GM19468 (cell line): ENCODE data around the gene PGP.
"Not testable (repeated sequence)": the region's sequence is repeated elsewhere in the genome, so short reads cannot be mapped to it uniquely, and the experiment has no call there.

Source experiments
- ATAC-seq: cut with Tn5 transposase; IDR thresholded peaks from one replicate; pipeline ENCODE4 v1.9.1; 2021; ENCODE audit warnings: mild to moderate bottlenecking, moderate library complexity, moderate number of reproducible peaks; ENCODE audit not compliant: unreplicated experiment; ENCODE audit errors: extremely low read depth

PGP gene, protein sequence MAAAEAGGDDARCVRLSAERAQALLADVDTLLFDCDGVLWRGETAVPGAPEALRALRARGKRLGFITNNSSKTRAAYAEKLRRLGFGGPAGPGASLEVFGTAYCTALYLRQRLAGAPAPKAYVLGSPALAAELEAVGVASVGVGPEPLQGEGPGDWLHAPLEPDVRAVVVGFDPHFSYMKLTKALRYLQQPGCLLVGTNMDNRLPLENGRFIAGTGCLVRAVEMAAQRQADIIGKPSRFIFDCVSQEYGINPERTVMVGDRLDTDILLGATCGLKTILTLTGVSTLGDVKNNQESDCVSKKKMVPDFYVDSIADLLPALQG

DNA sequence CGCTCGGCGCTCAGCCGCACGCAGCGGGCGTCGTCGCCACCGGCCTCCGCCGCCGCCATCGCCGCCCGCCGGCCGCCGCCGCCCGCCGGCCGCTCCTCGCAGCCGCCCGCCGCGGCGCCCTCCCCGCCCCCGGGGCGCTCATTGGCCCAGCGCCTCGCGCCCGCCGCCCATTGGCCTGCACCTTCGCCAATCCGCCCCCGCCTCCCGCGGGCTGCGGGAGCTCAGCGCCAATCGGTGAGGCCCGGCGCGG, at the start of gene PGP:
Gene PGP, minus strand, starts transcription at position 122 of the 250 bp plus-strand sequence. Its CDS starts 63 bp downstream, at position 59.
- ATAC-seq = peak; percentile 69

DNA sequence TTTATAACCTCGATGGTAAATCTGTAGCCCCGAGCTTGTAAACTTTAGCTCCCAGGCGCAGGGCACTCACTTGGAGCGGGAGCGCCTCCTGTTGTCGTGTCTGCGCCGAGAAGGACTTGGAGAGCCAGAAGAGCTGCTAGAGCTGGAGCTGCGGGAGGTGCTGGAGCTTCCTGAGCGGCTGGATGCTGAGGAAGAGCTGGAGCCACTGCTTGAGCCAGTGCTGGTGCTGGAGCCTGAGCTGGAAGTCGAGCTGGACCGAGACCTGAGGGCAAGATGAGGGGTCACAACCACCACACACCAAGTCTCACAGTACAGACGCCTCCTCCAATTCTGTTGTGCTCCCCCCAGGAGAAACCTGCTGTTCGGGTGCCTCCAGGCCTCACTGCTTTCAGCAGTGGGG, 48.4 kb upstream of the PGP start:
- not testable (repeated sequence) for ATAC-seq

DNA sequence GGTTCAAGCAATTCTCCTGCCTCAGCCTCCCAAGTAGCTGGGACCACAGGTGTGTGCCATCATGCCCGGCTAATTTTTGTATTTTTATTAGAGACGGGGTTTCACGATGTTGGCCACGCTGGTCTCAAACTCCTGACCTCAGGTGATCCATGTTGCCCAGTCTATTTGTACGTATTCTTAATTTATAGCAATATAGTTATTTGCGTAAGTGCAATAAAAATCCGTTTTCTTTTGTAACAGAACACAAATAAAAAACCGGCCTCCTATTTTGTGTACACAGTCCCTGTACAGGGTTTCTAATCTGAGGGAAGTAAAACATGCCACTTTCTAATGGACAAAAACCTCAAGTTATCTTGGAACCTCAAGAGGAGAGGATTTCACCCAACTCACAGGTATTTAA, 45.6 kb upstream of the PGP start:
- ATAC-seq = no peak

DNA sequence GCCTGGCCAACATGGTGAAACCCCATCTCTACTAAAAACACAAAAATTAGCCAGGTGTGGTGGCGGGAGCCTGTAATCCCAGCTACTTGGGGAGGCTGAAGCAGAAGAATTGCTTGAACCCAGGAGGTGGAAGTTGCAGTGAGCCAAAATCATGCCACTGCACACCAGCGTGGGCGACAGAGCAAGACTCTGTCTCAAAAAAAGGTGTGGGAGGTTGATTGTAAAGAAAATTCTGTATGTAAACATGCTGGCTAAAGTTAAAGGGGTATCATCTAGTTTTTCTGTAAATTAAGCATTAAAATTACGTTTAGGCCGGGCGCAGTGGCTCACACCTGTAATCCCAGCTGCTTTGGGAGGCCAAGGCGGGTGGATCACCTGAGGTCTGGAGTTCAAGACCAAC, 43.9 kb upstream of the PGP start:
- ATAC-seq = not testable (repeated sequence)

DNA sequence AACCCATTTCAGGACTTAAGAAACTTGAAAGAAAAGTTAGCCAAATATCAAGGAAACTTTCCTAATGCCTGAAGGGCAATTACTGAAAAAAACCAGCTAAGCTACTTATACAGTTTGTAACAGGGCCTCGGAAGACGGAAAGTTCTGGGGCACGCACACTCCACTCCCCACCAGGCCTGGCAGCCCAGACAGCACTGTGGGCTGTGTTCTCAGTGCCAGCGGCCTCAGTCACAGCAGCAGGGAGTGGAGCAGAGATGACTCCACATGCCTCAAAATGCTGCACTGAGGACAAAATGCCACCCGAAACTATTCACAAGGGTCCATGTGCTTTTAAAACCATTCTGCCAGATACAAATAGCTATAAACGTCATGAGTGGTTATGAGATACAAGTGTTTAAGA, 43.1 kb upstream of the PGP start:
- ATAC-seq = no peak

DNA sequence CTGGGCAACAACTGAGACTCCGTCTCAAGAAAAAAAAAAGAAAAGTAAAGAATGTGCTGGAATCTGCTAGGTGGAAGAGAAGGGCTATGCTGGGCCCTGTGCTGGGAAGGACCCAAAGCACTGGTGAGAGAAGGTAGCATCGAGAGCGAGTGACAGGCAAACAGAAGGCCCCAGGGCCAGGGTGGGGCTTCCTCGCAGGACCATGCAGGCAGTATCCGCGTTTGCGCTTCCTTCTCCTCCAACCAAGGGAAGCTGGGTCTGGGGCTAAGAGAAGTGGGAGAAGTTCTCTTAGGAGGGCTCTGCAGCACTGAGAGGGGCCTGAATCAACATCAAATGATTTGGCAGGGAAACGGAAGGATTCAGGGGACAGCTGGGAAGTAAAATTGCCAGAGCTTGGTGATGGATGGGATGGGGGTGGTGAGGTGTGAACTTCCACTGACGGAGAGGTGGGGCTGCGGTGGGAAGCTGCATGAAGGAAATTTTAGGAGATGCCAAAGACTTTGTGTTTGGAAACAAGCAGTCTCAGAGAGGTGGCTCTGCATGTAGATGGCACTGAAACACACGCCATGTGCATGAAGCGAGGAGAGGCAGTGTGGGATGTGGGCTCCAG, 42.0 kb upstream of the PGP start:
- ATAC-seq = no peak

DNA sequence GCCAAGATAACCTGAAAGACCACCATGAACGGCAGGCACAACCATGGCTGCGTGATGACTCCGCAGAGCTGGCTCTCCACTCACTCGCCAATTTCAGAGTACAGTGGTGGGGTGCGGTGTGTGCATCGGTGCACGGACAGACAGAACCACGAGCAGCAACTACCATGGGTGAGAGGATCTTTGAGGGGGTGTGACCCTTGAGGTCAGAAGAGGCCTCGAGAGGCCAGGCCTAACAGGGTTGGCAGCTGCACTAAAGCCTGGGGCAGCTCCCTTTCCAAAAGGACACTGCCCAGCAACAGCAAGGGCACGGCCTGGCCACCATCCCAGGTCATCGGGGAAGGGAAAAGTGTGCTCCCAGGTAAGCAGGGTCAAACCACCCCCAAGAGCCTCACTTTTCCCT, 38.7 kb upstream of the PGP start:
- no peak for ATAC-seq

DNA sequence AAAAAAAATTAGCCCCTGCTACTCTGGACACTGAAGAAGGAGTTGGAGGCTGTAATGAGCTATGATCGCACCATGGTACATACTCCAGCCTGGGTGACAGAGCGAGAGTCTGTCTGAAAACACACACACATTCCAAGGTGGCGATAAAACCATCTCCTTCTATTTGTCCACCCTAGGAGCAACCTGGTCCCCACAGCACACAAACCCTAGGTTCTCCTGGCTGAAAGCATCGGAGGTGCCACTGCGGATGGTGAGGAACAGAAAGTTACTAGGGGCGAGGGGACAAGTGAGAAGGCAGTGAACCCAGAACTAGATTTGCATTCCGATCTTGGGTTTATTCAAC, 38.1 kb upstream of the PGP start:
- no peak for ATAC-seq

DNA sequence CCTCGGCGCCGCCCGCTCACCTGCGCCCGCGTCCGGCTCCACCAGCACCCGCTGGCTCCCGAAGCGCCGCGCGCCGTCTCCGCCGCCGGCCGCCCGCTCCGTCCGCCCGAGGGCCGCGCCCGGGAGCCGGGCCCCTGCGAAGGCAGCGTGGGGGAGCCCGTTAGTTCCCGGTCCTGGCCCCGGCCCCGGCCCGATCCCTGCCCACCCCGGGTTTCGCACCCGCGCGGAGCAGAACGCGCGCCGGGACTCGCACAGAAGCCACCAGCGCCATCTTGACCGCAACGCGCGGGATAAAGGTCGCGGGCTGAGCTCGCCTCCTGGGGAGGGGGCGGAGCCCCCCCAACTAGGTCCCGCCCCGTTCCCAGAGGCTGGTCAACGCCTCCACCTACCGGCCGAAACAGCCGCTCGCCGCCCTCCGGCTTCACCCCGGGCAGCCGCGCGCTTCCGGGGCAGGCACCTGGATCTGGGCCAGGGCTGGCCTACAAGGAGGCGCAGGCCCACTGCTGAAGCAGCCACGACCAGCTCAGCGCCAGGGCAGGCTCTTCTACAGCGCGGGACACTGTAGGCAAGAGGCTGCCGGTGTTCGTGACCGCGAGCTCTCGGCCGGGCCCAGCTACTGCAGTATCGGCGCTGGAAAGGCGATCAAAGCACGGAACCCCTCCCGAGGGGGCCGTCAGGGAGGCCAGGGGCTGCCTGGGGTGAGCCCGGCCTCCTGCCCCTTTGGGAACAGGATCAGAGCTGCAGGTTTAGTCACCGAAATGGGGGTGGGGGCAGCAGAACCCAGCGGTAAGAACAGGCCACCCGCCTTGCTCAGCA, 36.9 kb upstream of the PGP start, which contains the start of gene ECI1:
Gene ECI1, minus strand, starts transcription at position 292 of the 816 bp plus-strand sequence. Its CDS starts 21 bp downstream, at position 271.
- ATAC-seq = peak; percentile 70

DNA sequence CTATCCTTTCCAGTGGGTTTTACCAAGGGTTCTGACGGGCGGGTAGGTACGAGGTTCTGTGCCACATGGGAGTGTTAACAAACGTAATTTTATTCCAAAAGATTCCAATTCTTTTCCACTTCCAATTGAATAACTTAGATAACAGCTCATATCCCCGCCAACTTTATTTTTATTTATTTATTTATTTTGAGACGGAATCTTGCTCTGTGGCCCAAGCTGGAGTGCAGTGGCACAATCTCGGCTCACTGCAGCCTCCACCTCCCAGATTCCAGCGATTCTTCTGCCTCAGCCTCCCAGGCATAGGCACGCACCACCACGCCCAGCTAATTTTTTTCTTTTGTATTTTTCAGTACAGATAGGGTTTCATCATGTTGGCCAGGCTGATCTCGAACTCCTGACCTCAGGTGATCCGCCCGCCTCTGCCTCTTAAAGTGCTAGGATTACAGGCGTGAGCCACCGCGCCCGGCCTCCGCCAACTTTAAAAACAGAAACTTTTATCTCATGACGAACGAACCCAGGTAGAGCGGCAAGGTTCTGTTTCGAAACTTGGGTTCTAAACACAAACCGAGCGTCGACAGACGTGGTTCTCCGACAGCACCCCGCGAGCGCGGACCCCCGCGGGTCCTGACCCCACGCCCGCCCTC, 36.1 kb upstream of the PGP start:
- no peak for ATAC-seq

DNA sequence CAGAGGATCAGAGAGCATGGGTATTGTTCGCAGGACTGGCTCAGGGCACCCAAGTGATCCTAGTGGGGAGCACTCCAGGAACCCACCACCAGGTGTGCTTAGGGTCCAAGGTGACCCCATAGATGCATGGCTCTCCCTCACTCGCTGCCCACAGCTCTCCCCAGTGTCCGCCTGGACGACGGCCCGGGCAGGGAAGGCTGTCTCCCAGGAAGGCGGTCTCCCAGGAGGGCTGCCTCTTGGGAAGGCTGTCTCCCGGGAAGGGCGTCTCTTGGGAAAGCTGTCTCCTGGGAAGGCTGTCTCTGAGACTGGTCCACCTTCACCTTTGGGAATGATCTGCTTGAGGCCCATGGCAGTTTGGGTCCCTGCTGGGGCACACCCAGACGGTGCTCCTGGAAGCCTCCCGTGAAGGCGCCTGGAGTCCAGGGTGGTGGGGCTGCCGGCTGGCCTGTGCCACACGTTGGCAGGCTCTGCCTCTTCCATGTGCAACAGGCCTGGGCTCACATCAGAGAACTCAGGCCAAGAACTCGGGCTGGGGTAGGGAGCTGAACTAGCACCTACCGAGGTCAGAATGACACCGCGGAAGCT, 31.8 kb upstream of the PGP start:
- no peak for ATAC-seq

DNA sequence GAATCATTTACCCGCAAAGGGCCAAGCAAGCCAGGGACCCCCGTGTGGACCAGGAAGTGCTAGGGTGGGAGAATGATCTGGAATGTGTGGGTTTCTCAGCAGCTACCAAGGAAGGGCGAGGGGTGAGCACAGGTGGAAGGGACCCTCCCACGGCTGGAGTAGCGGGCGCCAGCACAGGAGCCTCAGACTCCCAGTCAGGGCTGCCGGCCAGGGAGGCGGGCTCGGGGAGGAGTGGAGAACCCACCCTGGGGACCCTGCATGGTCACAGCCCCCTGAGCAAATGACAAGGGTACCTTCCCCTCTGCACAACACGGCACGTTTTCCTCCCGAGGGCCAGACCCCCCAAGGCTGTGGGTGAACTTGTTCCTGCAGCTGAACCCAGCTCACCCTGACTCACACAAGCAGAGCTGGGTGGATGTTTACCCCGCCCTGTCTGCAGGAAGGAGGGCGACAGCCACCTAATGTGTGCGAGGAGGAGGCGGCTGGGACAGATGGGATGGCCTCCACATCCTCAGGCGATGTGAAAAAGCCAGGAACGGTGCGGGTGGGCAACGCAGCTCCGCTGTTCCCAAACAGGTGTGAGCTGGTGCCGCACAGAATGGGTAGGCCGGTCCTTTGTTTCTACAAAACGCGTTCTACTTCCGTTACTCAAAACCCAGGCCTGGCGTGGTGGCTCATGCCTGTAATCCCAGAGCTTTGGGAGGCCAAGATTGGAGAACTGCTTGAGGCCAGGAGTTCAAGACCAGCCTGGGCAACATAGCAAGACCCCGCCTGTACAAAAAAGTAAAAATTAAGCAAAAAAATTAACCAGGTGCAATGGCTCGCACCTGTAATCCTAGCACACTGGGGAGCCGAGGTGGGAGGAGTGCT, 30.5 kb upstream of the PGP start:
- ATAC-seq = no peak

DNA sequence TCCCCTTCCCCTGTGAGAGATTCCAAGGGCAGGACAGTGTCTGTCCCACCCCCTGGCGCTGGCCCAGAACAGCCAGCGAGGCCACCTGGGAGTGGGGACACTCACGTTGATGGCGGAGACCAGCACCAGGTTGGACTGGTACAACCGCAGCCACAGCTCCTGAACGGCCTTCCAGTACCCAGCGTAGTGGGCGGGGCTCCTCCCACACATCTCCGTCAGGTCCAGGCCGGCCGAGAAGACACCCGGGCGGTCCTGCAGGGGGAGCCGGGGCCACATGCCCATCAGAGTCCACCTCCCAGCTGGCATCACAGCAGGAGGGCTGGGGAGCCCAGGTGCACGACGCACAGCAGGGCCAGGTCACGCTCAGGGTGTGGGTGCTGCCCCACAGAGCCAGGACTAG, 29.7 kb upstream of the PGP start:
- no peak for ATAC-seq

DNA sequence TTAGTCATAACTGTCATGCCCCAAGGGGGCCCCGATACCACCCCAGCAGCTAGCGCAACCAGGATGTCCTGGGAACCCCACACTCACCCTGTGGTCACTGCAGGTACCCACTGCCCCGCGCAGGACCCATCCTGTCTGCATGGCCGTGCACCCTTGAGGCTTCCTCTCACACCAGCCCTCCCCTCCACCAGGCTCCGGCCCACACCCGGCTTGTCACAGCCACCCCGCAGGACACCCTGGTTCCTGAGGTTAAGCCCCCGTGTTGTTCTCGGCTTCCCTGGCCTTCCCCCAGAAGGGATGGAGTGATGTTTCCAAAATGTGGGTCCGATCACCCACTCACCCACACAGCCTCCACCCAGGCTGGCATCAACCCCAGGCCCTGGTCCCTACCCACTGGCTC, 29.1 kb upstream of the PGP start:
- no peak for ATAC-seq

DNA sequence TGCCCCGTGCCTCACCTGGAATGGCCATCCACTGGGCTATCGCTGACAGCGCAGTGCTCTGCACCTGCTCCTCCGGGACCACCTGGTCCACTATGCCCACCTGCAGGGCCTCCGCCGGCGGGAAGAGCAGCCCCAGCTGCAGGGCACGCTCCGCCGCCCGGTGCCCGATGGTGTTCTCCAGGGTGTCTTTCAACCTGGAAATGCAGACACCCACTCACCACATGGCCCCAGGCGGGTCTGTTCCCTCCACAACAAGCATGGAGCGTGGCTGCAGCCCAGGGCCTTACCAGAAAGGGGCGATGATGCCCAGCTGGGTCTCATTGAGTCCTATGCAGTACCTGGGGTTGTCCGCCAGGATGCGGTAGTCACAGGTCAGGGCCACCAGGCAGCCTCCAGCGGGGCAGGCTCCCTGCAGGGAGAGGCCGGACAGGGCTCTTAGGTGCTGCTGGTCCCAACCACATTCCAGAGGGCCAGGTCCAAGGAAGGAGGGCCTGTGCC, 28.4 kb upstream of the PGP start:
- ATAC-seq = no peak

DNA sequence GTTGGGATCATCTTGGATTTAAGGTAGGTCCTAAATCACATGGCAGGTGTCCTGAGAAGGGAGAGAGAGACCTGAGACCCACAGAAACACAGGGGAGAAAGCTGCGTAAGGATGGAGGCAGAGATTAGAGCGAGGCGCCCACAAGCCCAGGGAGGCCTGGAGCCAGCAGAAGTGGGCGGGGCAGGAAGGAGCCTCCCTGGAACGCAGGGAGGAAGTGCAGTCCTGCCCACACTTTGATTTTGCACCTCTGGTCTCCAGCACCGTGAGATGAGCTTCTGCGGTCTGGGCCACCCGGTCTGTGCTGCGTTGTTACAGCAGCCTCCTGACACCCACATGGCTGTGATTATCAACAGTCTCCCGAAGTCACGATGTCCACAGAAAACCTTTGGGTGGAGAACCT, 28.0 kb upstream of the PGP start:
- no peak for ATAC-seq

DNA sequence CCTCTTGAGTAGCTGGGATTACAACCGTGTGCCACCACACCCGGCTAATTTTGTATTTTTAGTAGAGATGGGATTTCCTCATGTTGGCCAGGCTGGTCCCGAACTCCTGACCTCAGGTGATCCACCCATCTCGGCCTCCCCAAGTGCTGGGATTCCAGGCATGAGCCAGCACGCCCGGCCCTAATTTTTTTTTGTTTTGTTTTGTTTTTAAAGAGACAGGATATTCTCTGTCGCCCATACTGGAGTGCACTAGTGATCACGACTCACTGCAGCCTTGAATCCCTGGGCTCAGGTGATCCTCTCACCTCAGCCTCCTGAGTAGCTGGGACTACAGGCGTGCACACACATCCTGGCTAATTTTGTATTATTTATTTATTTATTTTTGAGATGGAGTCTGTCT, 25.7 kb upstream of the PGP start:
- not testable (repeated sequence) for ATAC-seq

DNA sequence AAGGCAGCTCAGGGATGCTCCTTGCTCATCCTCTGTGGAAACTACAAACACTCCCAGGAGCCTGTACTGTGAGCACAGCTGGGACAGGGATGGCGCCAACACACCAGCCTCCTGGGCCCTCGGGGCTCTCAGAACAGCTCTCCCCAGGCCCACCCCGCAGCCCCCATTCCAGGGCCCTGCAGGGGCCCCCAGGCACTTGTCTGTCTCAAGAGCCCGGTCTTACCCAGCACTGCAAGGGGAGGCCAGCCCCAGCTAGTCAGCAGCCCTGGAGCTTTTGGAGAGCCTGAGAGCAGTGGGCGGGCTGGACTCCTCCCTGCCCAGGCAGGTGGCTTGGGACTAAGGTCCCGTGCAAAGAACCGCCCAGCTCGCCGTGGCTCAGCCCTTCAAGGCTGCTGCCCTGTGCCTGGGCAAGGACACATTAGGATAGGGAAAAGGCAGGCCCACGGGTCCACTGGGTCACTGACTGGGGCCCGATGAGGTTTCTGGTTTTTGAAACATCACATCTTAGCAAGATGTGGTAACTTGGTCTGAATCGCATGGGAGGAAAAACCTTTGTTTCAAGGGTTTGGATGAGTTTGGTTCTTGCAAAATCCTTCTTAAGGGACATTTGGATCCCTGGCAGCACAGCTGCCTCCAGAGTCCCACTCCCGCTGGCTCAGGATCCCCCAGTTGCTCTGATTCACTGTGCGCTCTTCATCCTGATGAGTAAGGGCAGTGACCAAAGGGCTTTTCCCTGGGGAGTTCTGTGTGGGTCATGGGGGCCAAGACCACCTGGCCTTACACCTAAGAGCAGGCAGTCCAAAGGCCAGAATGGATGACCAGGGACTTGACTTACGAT, 24.4 kb upstream of the PGP start:
- no peak for ATAC-seq
